ENCODE measurements around the gene PIK3R1.

The PIK3R1 gene

DNA sequence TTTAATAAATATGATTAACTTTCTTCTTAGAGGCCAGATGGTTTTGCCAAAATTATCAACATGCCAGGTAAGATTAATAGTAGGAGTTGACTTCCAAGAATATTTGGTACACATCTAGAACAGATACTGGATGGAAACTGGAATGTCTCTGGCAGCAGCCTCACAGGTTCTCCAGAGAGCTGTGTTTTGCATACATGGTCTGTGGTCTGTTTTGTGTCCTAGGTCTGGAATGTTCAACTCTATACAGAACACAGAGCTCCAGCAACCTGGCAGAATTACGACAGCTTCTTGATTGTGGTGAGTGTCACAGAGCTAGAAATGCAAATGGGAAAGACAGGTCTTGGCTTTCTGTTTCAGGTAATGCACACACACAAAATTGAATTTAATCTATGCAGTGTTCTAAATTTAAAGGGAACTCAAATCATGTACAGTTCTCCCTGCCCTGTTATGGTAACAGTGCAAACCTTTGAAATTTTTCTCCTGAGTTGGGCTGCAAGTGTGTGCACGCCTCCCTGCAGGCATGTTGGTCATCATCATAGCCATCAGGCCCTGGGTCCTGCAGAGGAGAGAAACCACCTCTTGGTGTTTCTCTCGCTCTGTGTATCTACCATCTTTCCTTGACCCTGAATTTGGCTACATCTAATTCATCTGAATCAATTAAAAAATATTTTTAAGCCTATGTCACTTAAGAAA lies 58.3 kb downstream of the PIK3R1 start:
- no peak for DNase-seq

GRCh38 chr5:68274847-68275651 lies 59.5 kb downstream of the PIK3R1 start:
- DNase-seq, result no peak

- DNase-seq, result no peak
Measured at GRCh38 chr5:68276740-68277139, 61.2 kb downstream of the PIK3R1 start.

DNA sequence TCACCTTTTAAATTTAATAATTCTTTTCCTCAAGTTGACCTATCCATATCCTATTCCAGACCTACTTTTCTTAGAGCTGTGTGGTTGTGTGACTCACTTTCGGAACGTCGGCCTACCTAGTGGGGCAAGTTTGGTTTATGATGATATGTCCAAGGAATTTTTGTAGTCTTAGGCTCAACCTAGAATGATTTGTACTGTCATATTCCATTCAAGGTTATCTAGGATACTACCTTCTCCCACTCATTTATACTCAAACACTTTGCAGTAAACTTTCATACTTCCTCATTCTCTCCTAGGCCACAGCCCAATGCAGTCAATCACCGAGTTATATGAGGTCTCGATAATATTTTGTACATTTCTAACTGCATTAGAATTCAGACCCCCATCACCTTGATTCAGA lies 61.9 kb downstream of the PIK3R1 start:
- DNase-seq, result no peak

DNA sequence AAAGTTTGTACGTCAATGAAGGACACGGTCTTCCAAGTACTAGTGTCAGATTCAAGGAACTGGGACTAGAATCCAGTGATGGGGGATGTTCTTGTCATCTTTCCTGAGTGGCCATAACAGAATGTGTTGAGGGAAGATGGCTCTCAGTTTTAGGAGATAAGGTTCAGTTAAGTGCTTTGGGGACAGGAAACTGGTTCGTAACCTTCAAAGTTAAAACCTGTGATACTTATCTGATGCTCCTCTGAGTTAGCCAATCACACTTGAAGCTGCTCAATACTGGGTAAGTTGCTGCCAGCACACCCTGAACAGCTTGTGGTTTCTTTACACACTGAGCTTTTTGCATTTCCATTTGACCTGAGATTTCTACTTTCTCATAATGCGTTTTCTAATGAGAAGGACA lies 64.4 kb downstream of the PIK3R1 start:
- no peak for DNase-seq

- no peak for DNase-seq
Measured at GRCh38 chr5:68282001-68282400, 66.4 kb downstream of the PIK3R1 start.

DNA sequence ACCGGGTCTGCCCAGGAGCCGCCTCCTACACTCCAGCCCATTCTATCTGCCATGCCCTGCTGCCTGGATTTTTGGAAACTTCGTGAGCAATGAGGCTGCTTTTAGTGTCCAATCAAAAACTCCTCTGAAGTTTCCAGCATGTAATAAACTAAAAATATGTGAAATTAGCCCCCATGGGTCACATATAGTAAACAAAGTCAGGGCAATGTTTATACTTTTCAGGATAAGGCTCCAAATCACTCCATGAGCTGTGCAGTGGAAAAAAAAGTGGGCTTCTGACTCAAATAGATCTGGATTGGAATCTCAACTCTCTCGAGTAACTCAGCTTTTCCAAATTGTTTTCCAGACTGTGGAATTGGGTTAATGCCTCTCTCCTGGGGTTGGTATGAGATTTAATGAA lies 68.2 kb downstream of the PIK3R1 start:
- no peak for DNase-seq

DNA sequence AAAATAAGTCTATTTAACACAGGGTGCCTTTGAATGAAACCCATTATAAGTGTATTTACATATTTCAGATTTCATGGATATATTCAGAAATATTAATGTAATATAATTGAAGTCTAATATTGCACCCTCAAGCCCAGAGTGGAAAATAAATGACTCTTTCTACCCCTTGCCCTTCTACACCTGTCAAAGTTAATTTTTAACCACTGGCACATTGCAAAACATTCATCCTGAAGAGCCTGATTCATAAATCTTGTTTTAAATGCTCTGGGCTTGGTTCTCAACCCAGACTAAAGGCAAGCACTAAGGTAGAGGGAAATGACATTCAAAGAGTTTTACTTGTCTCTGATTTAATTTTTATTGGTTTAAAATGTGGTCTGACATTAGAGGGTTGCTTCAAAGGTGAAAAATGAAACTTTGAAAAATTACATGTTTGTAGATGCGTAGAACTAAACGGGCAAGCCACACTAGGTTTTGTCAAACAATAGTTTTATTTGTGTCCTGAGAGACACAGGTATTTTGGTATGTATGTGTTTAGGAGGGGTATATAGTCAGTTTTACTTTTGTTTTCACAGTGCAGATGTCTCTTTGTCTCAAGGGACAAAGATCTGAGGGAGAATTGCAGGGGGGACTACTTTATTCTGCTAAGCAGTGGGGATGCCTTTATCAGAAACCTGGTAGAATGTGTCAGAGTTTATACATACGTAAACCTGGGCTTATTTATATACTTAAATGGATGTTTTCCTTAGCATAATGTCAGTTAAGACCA lies 69.7 kb downstream of the PIK3R1 start:
- peak; percentile 50 for DNase-seq

GRCh38 chr5:68285851-68286611 lies 70.5 kb downstream of the PIK3R1 start:
- peak; percentile 66 for DNase-seq

- no peak for DNase-seq
Measured at GRCh38 chr5:68286612-68286912, 71.0 kb downstream of the PIK3R1 start.

DNA sequence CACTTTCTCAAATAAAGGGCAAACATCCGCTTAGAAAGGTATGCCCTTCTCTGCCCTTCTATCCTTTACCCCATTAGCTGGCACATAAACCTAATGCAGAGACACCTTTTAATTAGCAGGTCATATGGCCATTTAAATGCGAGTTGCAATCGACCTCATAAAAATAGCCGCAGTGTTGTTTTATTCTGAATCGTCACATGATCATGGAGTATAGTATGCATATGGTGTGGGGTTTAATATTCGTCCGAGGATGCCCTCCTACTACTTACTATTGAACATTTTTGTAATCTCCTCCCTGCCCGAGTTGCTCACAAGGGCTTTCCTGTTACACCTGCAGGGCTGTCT lies 72.0 kb downstream of the PIK3R1 start:
- DNase-seq, result no peak

DNA sequence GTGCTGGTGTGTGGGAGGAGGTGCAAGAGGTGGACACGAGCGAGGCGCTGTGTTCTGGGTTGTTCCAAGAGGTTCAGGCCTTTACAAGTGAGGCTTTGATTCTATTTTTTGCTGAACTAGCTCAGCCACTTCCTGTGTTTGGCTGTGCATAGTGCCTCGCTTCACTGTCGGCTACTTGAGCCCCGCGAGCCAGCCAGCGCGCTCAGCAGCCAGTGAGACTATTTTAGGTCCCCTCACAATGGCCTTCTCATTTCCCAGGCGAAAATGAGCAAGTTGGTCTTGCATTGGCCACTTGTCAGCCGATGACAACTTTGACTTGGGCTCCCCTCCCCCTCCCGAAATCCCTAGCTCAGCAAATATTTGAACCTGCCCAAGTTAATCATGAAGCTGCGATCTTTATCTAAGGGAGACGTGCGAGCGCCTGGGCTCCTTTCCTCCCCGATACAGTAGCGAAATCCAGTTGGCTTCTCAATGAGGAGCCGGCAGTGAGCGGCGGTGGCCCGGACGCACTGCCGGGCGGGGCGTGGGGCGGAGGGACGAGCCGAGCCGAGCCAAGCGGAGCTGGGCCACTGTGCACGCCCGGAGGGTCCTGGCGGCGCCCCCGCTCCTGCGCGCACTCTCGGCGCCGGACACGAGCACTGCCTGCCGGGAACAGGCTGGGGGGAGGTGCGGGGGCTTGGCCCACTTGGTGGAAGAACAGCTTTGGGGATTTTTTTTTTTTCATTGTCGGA lies 72.6 kb downstream of the PIK3R1 start:
- DNase-seq, result no peak

DNA sequence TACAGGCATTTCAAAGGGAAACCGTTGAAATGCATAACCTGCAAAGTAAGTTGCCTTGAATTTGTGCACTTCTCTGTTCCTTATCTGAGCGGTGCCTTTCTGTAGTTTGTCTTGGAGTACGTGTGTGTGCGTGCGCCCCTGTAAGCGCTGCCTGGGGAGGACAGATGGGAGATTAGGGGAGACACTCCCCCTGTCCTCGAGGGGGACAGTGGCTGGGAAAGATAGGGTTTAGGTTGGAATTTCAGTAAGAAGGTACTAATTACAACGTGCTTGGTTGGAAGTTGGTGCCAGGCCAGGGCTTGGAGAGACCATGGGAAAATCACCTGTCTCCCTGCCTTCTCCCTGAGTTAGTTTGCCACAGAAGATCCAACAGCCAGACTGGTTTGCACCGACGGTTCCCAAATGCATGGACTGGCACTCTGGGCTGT lies 73.2 kb downstream of the PIK3R1 start:
- DNase-seq, result no peak

GRCh38 chr5:68289498-68289897 lies 73.9 kb downstream of the PIK3R1 start:
- DNase-seq, result no peak

- DNase-seq, result peak; percentile 13
Measured at GRCh38 chr5:68290260-68290674, 74.7 kb downstream of the PIK3R1 start.

- DNase-seq, result no peak
Measured at GRCh38 chr5:68290847-68291246, 75.3 kb downstream of the PIK3R1 start.

DNA sequence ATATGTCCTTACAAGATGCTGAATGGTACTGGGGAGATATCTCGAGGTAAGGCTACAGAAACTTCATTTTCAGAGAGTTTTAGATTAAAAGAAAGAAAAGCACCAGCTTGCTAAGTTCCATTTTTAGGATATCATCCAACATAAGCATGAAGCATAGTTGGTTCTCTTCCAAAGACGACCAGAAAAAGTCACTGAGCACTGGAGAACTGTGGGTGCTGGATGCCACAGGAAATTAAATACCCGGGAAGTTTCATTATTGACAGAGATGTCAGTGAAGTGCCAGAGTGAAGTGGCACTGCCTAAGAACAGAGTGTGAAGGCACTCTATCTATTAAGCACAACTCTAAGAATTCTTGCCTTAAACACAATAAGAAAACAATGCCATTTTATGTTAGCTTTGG lies 76.8 kb downstream of the PIK3R1 start:
- no peak for DNase-seq

DNA sequence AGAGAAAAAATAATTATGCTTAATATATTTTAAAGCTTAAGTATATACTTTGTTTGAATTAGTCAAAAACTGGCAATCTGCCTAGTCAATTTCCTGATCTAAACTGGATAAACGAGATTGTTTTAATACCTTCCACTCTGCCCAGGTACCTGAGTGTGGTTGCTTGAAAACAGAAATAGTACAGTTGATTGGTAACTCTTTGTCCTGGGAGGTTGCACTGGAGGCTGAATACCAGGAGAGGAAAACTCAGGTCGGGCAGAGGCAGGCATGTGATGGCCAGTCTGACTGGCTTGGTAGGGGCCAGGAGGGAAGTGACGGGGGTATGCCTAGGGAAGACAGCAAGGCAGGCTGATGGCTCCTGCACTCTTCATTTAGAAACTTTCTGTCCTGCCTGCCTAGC lies 80.2 kb downstream of the PIK3R1 start:
- DNase-seq, result no peak

GRCh38 chr5:68296895-68297294 lies 81.3 kb downstream of the PIK3R1 start:
- DNase-seq, result no peak

DNA sequence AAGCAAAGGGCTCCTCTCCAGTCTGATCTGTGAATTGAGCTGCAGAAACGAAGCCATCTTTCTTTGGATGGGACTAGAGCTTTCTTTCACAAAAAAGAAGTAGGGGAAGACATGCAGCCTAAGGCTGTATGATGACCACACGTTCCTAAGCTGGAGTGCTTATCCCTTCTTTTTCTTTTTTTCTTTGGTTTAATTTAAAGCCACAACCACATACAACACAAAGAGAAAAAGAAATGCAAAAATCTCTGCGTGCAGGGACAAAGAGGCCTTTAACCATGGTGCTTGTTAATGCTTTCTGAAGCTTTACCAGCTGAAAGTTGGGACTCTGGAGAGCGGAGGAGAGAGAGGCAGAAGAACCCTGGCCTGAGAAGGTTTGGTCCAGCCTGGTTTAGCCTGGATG lies 82.1 kb downstream of the PIK3R1 start:
- DNase-seq, result no peak

GRCh38 chr5:68298479-68298878 lies 82.9 kb downstream of the PIK3R1 start:
- DNase-seq, result no peak

DNA sequence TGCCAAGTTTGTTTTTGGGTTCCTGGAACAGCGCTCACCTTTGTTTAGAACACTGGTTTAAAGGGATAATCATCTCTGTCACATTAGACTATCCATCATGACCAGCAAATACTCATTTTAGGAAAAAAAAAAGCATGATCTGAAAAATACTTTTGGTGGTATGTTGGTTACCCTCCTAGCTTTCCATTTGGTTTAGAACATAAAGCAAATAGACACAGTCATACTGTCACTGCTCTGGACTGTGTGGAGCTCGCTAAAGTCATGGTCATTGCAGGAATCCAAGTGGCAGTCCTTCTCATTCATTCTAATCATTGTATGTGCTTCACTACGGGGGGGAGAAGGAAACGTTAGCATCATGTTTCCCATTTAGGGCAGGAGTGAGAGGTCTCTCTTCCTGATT lies 83.5 kb downstream of the PIK3R1 start:
- DNase-seq, result no peak

DNA sequence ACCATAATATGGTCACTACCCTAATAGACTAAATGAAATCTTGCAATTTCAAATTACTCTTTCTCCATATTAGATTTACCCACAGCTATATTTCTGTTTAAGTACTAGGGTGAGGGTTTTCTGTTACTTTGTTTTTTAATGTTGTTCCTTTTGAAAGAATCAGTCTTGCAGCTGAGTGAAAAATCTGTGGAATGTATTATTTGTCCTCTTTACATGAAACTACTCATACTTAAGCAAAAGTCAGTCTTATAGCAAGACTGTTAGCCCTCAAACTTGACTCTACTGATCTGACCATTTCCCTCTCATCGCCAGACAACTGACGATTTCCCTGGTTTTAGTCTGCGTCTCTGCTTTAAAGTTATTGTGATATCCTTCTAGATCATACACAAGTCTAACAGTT lies 84.0 kb downstream of the PIK3R1 start:
- no peak for DNase-seq

Measured in NCI-H69 (cell line).